SK-N-SH treated with all-trans-retinoic acid at 6 μM for 48 hours (cell line): Measurements from ENCODE around the gene FYCO1.

Source experiments
- ARNTL ChIP-seq: fragments of 450-650 bp; formaldehyde crosslinking; IDR thresholded peaks from 2 replicates; pipeline ENCODE4 v1.5.0; 2020; ENCODE audit warnings: low read depth, mild to moderate bottlenecking, moderate library complexity, borderline replicate concordance
- CSDC2 ChIP-seq: fragments of 250-450 bp; sonication (Bioruptor Pico); IDR thresholded peaks from 2 replicates; pipeline ENCODE4 v1.5.0; 2020; ENCODE audit warnings: mild to moderate bottlenecking, moderate library complexity
- ESRRG ChIP-seq: fragments of 250-450 bp; sonication (Bioruptor Pico); IDR thresholded peaks from 2 replicates; pipeline ENCODE4 v1.6.1; 2021; ENCODE audit warnings: mild to moderate bottlenecking
- OSR1 ChIP-seq: fragments of 250-450 bp; sonication (Bioruptor Pico); IDR thresholded peaks from 2 replicates; pipeline ENCODE4 v1.8.0; 2022; ENCODE audit warnings: moderate library complexity, mild to moderate bottlenecking, inconsistent platforms
- RARB ChIP-seq: fragments of 250-450 bp; sonication (Bioruptor Pico); IDR thresholded peaks from 2 replicates; pipeline ENCODE4 v1.8.0; 2021; ENCODE audit warnings: mild to moderate bottlenecking, moderate library complexity
- SNAI2 ChIP-seq: fragments of 250-450 bp; sonication (Bioruptor Pico); IDR thresholded peaks from 2 replicates; pipeline ENCODE4 v1.5.0; 2020; ENCODE audit warnings: mild to moderate bottlenecking, moderate library complexity
- TOX ChIP-seq: fragments of 250-450 bp; sonication (Bioruptor Pico); IDR thresholded peaks from 2 replicates; pipeline ENCODE4 v1.8.0; 2021; ENCODE audit warnings: mild to moderate bottlenecking, moderate library complexity, borderline replicate concordance
- ZFP3 ChIP-seq: fragments of 250-450 bp; sonication (Bioruptor Pico); IDR thresholded peaks from 2 replicates; pipeline ENCODE4 v1.5.0; 2020; ENCODE audit warnings: mild to moderate bottlenecking, moderate library complexity
- ZFP30 ChIP-seq: fragments of 450-650 bp; formaldehyde crosslinking; IDR thresholded peaks from 2 replicates; pipeline ENCODE4 v1.5.0; 2022; ENCODE audit warnings: mild to moderate bottlenecking, moderate library complexity
- ZNF8 ChIP-seq: fragments of 450-650 bp; formaldehyde crosslinking; IDR thresholded peaks from 2 replicates; pipeline ENCODE4 v1.5.0; 2020; ENCODE audit warnings: mild to moderate bottlenecking, moderate library complexity
- TF ChIP-seq, protein P1 (sequence below): fragments of 250-450 bp; sonication (Bioruptor Pico); IDR thresholded peaks from 2 replicates; pipeline ENCODE4 v1.5.1; 2020; ENCODE audit warnings: low read depth, mild to moderate bottlenecking, moderate library complexity
- TF ChIP-seq, protein P2 (sequence below): fragments of 250-450 bp; sonication (Bioruptor Pico); IDR thresholded peaks from 2 replicates; pipeline ENCODE4 v1.8.0; 2020; ENCODE audit warnings: mild to moderate bottlenecking, moderate library complexity, borderline replicate concordance
- TF ChIP-seq, protein P3 (sequence below): fragments of 250-450 bp; sonication (Bioruptor Pico); IDR thresholded peaks from 2 replicates; pipeline ENCODE4 v1.5.0; 2020; ENCODE audit warnings: mild to moderate bottlenecking, moderate library complexity
- TF ChIP-seq, protein P4 (sequence below): fragments of 250-450 bp; sonication (Bioruptor Pico); IDR thresholded peaks from 2 replicates; pipeline ENCODE4 v1.5.1; 2021; ENCODE audit warnings: mild to moderate bottlenecking, moderate library complexity

DNA sequence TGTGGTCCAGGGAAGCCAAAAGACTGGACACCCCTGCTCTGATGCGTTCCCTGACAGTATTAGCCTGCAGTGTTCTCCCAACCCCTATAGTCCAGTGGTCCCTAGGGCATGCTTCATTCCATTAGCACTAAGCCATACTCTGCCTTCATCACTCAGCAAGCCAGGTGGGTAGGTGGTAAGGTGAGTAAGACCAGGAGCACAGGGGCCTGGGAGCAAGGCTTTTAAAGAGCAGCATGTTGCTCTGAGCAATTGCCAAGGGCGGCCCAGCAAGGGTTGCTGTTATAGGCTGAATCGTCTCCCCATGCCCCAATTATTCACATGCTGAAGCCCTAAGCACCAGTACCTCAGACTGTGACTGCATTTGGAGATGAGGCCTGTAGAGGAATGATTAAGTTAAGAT is 41.3 kb downstream of the FYCO1 start:
- TF ChIP-seq ARNTL (CRISPR knock-in tag) (no peak), ZFP3 (no peak), RARB (CRISPR knock-in tag) (no peak), TOX (CRISPR knock-in tag) (no peak), ZFP30 (CRISPR knock-in tag) (no peak), OSR1 (CRISPR knock-in tag) (no peak), ZNF8 (no peak), CSDC2 (no peak), ESRRG (CRISPR knock-in tag) (no peak), SNAI2 (CRISPR knock-in tag) (no peak)
- TF ChIP-seq, protein P1, sequence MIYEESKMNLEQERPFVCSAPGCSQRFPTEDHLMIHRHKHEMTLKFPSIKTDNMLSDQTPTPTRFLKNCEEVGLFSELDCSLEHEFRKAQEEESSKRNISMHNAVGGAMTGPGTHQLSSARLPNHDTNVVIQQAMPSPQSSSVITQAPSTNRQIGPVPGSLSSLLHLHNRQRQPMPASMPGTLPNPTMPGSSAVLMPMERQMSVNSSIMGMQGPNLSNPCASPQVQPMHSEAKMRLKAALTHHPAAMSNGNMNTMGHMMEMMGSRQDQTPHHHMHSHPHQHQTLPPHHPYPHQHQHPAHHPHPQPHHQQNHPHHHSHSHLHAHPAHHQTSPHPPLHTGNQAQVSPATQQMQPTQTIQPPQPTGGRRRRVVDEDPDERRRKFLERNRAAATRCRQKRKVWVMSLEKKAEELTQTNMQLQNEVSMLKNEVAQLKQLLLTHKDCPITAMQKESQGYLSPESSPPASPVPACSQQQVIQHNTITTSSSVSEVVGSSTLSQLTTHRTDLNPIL (CRISPR knock-in tag) = no peak
- TF ChIP-seq, protein P2, sequence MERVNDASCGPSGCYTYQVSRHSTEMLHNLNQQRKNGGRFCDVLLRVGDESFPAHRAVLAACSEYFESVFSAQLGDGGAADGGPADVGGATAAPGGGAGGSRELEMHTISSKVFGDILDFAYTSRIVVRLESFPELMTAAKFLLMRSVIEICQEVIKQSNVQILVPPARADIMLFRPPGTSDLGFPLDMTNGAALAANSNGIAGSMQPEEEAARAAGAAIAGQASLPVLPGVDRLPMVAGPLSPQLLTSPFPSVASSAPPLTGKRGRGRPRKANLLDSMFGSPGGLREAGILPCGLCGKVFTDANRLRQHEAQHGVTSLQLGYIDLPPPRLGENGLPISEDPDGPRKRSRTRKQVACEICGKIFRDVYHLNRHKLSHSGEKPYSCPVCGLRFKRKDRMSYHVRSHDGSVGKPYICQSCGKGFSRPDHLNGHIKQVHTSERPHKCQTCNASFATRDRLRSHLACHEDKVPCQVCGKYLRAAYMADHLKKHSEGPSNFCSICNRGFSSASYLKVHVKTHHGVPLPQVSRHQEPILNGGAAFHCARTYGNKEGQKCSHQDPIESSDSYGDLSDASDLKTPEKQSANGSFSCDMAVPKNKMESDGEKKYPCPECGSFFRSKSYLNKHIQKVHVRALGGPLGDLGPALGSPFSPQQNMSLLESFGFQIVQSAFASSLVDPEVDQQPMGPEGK = no peak
- TF ChIP-seq, protein P3, sequence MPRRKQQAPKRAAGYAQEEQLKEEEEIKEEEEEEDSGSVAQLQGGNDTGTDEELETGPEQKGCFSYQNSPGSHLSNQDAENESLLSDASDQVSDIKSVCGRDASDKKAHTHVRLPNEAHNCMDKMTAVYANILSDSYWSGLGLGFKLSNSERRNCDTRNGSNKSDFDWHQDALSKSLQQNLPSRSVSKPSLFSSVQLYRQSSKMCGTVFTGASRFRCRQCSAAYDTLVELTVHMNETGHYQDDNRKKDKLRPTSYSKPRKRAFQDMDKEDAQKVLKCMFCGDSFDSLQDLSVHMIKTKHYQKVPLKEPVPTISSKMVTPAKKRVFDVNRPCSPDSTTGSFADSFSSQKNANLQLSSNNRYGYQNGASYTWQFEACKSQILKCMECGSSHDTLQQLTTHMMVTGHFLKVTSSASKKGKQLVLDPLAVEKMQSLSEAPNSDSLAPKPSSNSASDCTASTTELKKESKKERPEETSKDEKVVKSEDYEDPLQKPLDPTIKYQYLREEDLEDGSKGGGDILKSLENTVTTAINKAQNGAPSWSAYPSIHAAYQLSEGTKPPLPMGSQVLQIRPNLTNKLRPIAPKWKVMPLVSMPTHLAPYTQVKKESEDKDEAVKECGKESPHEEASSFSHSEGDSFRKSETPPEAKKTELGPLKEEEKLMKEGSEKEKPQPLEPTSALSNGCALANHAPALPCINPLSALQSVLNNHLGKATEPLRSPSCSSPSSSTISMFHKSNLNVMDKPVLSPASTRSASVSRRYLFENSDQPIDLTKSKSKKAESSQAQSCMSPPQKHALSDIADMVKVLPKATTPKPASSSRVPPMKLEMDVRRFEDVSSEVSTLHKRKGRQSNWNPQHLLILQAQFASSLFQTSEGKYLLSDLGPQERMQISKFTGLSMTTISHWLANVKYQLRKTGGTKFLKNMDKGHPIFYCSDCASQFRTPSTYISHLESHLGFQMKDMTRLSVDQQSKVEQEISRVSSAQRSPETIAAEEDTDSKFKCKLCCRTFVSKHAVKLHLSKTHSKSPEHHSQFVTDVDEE (CRISPR knock-in tag) = no peak
- TF ChIP-seq, protein P4, sequence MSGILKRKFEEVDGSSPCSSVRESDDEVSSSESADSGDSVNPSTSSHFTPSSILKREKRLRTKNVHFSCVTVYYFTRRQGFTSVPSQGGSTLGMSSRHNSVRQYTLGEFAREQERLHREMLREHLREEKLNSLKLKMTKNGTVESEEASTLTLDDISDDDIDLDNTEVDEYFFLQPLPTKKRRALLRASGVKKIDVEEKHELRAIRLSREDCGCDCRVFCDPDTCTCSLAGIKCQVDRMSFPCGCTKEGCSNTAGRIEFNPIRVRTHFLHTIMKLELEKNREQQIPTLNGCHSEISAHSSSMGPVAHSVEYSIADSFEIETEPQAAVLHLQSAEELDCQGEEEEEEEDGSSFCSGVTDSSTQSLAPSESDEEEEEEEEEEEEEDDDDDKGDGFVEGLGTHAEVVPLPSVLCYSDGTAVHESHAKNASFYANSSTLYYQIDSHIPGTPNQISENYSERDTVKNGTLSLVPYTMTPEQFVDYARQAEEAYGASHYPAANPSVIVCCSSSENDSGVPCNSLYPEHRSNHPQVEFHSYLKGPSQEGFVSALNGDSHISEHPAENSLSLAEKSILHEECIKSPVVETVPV (CRISPR knock-in tag) = no peak
